ENCODE results near the gene PRSS38. TPM values are rescaled to one million over a fixed set of nuclear protein-coding genes. Genes with fewer than 3 reads are reported as not detected.

The PRSS38 gene
- polyA plus RNA-seq, 1 donor = not detected

DNA sequence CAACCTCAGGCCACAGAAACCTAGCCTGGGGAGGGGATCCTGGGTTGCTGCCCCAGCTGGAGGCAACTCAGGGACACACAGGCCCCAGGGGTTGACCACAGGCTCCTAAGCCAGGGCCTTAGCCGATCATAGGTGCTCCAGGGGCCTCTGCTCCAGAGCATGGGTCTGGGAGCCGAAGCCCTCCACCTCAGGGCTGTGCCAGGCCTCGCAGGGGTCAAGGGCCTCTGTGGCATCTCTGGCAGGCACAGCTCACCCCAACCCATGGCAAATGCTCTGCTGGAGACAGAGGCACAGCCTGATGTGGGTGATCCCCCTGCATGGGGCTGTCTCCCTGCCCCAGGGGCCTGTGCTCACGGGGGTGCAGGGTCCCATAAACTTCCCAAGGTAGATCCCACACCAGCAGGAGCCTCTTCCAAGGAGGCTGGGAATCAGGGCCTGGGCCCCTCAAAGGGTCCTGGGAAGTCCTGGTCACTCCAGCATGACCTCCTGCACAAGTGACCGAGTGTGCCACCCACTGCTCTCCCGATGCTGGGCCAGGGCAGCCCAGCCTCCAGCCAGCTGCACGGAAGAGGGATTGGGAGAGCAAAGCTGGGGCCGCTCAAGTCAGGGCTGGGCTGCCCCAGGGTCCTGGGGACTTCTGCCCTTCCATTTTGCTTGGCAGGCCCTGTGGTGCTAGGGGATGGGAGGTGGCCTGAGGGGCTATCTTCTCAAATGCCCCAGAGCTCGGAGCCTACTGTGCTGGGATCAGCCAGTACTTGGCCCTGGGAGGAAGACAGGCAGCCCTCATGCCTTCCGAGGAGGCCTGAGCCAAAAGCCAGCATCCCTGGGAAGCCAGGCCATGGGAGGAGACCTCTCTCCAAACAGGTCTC lies 22.2 kb upstream of the PRSS38 start:
- no peak for DNase-seq (ENCODE audit: low read depth)

DNA sequence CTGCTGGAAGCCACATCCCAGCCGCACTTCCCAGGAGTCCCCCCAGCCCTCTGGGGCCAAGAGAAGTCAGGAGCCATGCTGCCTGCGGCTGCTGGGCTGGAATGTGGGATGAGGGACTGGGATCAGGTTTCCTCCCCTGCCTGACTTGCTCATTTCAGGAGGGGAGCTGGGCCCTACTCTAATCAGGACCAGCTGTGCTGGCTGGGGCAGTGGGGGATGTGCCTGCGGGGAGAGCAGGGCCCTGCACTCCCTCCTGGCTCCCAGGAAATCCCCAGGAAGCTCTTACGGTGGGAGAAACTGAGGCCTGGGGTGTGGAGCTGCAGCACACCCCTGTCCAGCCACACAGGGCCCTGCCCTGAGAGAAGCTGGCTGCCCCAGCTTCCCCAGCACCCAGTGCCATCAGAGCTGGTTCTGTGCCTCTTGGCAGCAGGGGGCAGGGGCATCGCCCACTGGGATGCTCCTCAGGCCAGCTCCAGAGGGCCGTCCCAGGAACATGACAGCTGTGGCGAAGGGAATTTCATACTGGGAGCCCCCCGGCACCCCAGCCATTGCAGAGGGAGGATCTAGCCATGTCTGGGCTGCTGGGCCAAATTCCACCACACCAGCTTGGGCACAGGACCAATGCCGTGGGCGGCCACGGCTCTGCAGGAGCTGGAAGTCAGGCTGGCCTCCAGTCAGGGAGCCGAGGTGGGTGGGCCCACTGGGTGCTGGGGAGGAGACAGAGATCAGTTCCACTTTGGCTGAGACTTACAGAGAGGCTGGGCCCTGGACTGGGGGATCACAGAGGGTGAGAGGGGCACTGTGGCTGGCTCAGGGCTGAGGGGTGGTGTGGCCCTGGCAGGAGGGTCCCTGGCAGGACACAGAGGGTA lies 21.3 kb upstream of the PRSS38 start:
- DNase-seq (ENCODE audit: low read depth) = no peak

DNA sequence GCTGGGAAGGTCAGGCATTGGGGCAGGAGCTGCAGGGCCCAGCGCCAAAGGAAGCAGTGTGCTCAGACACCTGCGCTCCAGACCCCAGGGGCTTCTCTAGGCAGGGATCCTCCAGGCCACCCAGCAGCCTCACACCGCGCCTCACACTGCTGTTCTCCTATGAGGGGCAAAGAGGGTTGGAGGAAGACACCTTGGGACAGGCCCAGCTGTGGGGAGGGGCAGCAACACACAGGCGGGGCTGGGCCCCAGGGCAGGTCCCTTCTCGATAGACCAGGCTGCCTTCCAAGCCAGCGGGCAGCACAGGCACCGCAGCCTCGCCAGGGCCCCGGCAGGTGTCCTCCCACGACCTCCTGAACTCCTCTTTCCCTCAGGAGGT lies 20.7 kb upstream of the PRSS38 start:
- DNase-seq (ENCODE audit: low read depth) = no peak

DNA sequence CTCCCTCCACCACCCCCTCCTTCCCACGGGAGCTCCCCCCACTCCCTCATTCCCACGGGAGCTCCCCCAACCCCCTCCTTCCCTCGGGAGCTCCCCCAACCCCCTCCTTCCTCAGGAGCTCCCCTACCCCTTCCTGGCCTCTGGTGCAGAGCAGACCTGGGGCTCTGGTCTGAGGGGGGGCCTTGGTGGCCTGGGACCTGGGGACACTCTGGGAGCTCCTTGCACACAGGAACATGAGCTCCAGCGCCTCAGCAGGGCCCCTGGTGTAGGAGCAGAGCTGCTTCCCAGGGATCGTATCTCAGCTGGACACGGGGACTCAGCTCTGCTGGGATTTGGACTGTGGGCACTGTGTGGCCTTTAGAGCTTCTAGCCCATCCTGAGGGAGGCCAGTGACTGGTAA lies 19.7 kb upstream of the PRSS38 start:
- no peak for DNase-seq (ENCODE audit: low read depth)

DNA sequence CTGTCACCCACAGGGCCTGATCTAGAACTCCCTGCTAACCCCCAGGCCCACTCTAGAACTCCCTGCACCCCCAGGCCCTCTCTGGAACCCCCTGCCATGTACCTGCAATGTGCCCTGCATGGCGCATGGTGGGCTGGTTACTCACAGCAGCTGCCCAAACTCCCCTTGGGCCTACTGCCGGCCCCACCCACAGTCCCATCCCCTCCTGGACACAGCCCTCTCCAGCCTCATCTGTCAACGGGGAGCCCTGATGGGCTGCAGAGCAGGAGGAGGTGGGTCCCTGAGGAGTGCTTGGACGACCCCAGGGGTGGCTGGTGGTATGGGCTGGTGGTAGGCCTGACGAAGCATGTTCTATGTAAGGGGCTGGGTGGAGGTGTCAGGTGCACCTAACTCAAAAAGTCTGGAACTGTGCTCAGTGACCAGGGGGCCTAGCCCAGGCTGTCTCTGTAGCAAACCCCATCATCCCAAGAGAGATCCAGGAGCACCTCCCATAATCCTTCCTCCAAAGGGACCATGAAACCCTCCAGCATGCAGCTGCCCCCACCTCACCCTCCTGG lies 19.0 kb upstream of the PRSS38 start:
- no peak for DNase-seq (ENCODE audit: low read depth)

DNA sequence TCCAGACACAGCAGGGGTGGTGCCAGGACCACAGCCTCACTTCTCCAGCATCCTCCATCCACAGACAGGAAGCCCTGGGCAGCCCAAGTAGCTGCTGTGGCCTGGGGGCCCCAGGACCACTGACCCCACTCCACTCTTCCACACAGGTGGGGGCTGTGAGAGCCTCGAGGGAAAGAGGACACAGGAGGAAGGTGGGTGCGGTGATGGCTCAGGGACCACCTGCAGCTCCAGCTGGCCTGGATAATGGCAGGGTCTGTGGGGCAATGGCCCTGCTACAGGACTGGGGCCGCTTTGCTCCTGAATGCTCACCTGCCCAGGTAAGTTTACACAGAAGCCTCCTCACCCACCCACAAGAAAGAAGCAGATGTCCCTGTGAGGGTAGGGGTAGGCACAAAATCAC lies 18.3 kb upstream of the PRSS38 start:
- no peak for DNase-seq (ENCODE audit: low read depth)

DNA sequence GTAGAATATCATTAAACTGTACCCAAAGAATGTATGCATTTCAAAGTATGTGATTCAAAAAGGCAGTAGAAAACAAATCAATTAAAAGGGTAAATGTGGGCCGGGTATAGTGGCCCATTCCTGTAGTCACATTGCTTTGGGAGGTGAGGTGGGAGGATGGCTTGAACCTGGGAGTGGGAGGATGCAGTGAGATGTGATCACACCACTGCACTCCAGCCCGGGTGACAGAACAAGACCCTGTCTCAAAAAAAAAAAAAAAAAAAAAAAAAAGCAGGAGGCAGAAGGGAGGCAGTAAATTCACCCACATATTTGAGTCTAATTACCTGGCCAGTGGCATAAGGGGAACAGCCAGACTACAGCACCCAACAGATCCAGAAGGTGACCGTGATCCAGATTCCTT lies 17.9 kb upstream of the PRSS38 start:
- no peak for DNase-seq (ENCODE audit: low read depth)

DNA sequence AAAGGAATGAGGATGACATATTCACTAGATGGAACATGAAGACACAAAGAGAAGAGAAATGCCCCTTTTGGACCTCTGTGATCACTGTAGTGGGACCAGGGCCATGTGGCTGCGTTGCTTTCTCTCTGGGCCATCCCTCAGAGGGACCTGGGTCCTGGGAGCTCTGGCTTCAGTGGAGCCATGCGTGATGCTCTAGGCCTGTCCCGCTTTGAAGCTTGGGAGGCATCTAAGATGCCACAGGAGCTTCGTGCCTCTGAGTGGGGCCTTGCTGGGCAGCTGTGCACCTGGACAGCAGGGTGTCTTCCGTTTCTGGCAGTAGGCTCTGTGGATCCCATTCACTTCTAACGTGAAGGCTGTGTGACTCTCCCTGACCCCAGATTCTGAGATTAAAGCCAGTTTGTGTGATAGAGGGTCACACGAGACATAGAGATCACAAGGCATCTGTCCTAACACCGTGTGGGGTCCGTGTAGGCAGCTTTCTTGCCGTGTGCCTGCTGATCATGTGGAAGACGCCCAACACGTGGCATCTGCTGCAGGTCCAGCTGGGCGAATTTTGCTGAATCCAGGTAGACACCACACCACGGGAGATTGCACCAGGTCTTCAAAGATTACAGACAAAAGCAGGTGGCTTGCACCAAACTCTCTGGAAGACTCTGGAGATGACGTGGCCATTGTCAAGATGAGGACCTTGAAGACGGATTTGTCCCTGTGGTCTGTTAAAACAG lies 17.2 kb upstream of the PRSS38 start:
- no peak for DNase-seq (ENCODE audit: low read depth)

DNA sequence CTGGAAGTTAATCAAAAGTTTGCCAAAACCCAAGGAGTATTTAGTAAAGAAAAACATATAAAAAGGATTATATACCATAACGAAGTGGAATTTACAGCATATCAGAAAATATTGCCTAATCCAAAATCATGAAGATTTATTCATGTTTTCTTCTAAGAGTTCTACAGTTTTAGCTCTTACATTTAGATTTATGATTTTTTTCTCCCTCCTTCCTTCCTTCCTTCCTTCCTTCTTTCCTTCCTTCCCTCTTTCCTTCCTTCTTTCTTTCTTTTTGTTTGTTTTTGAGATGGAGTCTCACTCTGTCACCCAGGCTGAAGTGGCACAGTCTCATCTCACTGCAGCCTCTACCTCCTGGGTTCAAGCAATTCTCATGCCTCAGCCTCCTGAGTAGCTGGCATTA lies 15.7 kb upstream of the PRSS38 start:
- DNase-seq (ENCODE audit: low read depth) = no peak

DNA sequence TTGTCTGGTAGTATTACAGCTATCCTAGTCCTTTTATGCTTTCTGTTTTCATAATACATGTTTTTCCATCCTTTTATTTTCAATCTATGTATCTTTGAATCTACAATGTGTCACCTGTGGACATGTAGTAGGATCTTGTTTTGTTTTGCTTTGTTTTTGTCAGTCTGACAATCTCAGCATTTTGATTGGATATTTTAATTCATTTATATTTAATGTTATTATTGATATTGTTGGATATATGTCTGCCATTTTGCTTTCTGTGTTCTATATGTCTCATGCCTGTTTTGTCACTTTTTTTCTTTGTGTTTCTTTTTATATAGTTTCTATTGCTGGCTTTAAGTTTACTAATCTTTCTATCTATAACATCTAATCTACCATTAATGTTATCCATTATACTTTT lies 11.5 kb upstream of the PRSS38 start:
- no peak for DNase-seq (ENCODE audit: low read depth)

DNA sequence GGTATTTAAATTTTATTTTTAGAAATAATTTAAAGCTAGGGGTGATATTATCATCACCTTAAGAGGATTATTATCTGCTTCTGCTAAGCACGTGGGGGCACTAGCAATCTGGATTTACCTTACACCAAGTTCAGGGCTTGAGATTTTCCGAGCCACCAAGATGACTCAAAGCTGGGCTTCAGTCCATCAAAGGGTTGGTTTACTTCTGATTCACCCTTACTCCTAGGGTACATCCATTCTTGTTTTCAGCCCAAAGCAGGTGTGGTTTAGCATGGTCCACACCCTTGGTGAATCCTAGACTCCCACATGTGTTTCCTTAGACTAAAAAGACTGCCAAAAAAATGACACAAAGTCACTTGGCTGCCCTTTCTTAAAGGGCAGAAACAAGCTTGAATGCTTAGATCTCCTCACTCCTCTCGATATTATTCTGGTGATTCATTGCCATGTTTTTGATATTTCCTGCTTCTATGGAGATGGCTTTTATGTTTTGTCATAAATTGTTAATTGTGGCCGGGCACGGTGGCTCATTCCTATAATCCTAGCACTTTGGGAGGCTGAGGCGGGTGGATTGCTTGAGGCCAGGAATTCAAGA lies 9.8 kb upstream of the PRSS38 start:
- no peak for DNase-seq (ENCODE audit: low read depth)

DNA sequence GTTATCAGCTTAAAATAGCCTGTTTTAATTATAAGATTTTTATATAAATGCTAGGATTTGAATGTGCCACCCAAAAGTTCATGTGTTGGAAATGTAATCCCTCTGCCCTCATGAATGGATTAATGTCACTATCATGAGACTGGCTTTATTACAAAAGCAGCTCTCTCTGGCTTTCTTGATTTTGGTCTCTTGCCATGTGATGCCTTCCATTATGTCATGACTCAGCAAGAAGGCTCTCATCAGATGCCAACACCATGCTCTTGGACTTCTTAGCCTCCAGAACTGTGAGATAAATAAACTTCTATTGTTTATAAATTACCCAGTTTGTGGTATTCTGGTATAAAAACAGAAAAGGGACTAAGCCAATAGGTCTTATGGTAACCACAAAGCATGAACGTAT lies 6.9 kb upstream of the PRSS38 start:
- no peak for DNase-seq (ENCODE audit: low read depth)

DNA sequence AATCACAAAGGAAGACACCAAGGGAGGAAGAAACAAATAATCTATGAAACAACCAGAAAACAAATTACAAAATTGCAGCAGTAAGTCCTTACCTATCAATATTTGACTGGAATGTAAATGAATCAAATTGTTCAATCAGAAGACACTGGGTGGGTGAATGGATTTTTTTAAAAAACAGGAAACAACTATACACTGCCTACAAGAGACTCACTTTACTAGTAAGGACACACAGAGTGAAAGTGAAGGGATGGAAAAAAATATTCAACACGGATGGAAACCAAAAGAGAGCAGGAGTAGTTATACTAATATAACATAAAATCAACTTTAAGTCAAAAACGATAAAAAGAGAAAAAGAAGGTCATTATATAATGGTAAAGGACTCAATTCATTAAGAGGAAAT lies 6.4 kb upstream of the PRSS38 start:
- no peak for DNase-seq (ENCODE audit: low read depth)

DNA sequence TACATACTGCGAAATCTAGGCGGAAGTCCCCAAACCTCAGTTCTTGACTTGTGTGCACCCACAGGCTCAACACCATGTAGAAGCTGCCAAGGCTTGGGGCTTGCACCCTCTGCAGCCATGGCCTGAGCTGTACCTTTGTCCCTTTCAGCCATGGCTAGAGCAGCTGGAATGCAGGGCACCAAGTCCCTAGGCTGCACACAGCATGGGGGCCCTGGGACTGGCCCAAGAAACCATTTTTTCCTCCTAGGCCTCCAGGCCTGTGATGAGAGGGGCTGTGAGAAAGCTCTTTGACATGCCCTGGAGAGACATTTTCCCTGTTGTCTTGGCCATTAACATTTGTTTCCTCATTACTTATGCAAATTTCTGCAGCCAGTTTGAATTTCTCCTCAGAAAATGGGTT lies 1.5 kb upstream of the PRSS38 start:
- no peak for DNase-seq (ENCODE audit: low read depth)

DNA sequence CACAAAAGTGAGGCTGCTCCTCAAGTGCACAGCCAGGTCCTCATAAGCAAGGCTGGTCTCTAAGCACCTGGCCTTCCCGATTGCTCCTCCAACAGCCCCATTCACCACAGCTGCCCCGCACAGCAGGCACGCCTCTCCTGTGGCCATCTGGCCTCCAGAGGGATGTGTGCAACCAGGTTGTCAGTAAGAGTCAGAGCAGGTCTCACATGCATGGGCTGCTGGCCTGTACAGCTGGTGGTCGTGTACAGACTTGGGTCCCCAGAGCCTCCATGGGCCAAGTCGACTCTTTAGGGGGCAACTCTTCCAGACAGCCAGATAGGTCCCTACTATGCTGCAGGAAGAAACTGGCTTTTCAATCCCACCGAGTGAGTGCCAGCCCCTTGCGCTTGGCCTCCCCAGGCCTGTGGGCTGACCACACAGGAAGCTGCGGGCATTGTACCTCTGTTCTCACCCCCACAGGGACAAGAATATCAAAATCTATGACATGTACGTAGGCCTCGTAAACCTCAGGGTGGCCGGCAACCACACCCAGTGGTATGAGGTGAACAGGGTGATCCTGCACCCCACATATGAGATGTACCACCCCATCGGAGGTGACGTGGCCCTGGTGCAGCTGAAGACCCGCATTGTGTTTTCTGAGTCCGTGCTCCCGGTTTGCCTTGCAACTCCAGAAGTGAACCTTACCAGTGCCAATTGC lies 1.4 kb downstream of the PRSS38 start:
- DNase-seq (ENCODE audit: low read depth) = no peak

DNA sequence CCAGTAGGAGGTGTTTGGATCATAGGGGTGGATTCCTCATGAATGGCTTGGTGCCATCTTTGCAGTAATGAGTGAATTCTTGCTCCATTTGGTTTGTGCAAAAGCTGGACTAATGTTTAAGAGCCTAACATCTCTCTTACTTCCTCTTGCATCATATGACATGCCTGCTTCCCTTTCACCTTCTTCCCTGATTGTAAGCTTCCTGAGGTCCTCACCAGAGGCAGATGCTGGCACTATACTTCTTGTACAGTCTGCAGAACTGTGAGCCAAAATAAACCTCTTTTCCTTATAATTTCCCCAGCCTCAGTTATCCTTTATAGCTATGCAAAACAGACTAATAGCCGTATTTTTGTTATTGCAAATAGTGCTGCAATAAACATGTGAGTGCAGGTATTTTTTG lies 8.1 kb downstream of the PRSS38 start:
- DNase-seq (ENCODE audit: low read depth) = no peak

DNA sequence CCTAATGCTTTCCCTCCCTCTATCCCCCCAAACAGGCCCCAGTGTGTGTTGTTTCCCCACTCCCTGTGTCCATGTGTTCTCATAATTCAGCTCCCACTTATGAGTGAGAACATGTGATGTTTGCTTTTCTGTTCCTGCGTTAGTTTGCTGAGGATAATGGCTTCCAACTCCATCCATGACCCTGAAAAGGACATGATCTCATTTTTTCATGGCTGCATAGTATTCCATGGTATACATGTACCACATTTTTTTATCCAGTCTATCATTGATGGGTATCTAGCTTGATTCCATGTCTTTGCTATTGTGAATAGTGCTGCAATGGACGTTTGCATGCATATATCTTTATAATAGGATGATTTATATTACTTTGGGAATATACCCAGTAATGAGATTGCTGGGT lies 8.7 kb downstream of the PRSS38 start:
- no peak for DNase-seq (ENCODE audit: low read depth)

DNA sequence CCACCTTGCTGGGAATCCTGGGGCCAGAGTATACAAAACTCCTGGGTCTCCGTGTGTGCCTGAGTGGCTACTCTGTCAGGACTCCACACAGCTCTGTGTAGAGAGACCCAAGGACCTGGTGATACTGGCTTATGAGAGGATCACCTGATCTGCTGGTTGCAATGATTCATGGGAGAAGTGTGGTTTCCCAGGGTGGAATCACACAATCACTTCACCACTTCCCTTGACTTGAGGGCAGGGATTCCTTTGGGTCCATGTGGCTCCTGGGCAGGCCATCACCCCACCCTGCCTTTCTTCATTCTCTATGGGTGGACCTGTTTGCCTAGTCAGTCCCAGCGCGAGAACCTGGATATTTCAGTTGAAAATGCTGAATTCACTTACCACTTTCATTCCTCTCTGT lies 13.3 kb downstream of the PRSS38 start:
- DNase-seq (ENCODE audit: low read depth) = no peak

DNA sequence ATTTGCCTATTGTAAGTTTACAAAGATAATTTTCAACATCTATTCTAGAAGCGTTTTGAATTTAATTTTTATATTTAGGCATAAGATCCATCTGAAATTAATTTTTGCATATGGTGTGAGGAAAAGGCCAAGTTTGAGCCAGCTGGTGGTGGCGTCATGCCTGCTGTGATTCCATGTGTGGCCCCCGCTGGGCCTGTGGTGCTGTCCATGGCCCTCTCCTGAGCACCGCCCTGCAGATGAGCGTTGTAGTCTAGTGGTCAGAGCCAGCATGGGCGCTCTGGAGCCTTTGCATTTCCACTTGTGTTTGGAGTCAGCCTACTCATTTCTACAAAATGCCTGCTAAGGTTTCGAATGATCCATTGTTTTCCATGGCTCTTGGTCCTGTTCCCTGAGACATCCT lies 22.7 kb downstream of the PRSS38 start:
- DNase-seq (ENCODE audit: low read depth) = peak; percentile 4

DNA sequence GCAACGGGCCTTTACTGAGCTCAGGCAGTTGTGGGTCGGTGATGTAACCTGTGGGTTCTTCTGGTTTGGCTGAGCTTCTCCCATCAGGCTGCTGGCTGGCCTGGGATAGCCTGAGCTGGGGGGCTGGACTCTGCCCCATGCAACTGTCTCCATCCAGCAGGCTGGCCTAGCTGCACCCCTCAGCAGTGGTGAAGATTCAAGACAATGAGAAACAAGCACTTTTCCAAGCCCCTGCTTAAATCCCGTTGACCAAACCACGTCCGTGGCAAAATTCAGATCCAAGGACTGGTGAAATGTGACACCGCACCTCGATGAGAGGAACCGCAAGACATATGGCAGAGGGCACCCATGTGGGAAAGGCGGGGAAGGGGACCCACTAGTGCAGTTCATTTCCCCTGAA lies 25.6 kb downstream of the PRSS38 start:
- DNase-seq (ENCODE audit: low read depth) = no peak

Data from forelimb muscle (tissue), 1 donor.